Measurements from ENCODE around the gene GCLM. TPM values are rescaled to one million over a fixed set of nuclear protein-coding genes. Genes with fewer than 3 reads are reported as not detected.
A peak's percentile ranks its signal among the peaks of the same experiment; 100 is the strongest.
"Not testable (repeated sequence)": the region's sequence is repeated elsewhere in the genome, so short reads cannot be mapped to it uniquely, and the experiment has no call there.

GCLM gene
- 9.9 TPM for total RNA-seq (ENCODE audit: insufficient read depth, low replicate concordance)

GRCh38 chr1:93909146-93910050 is at the start of gene GCLM:
Gene GCLM, minus strand, starts transcription at chr1:93909430. Its CDS starts 267 bp downstream, at chr1:93909163.
- DNase-seq (ENCODE audit: low spot score): peak; percentile 89

GRCh38 chr1:93958726-93959100 is 49.5 kb upstream of the GCLM start:
- DNase-seq (ENCODE audit: low spot score): no peak

GRCh38 chr1:93958032-93958725 is 48.9 kb upstream of the GCLM start:
- DNase-seq (ENCODE audit: low spot score): no peak

GRCh38 chr1:93955765-93956164 is 46.5 kb upstream of the GCLM start:
- no peak for DNase-seq (ENCODE audit: low spot score)

GRCh38 chr1:93947002-93947686 is 37.9 kb upstream of the GCLM start:
- DNase-seq (ENCODE audit: low spot score): not testable (repeated sequence)

- peak; percentile 42 for DNase-seq (ENCODE audit: low spot score)
Measured at GRCh38 chr1:93938461-93939145, 29.4 kb upstream of the GCLM start.

GRCh38 chr1:93937997-93938396 is 28.8 kb upstream of the GCLM start:
- no peak for DNase-seq (ENCODE audit: low spot score)

GRCh38 chr1:93925206-93925605 is 16.0 kb upstream of the GCLM start:
- no peak for DNase-seq (ENCODE audit: low spot score)

GRCh38 chr1:93919780-93920179 is 10.6 kb upstream of the GCLM start:
- DNase-seq (ENCODE audit: low spot score): no peak

- DNase-seq (ENCODE audit: low spot score): no peak
Measured at GRCh38 chr1:93917302-93917701, 8.1 kb upstream of the GCLM start.

- not testable (repeated sequence) for DNase-seq (ENCODE audit: low spot score)
Measured at GRCh38 chr1:93910880-93911279, 1.6 kb upstream of the GCLM start.

GRCh38 chr1:93910305-93910704 is 1.1 kb upstream of the GCLM start:
- DNase-seq (ENCODE audit: low spot score): no peak

- peak; percentile 17 for DNase-seq (ENCODE audit: low spot score)
Measured at GRCh38 chr1:93908394-93909145, 660 bp downstream of the GCLM start.

- DNase-seq (ENCODE audit: low spot score): peak; percentile 54
Measured at GRCh38 chr1:93907718-93908117, 1.5 kb downstream of the GCLM start.

- no peak for DNase-seq (ENCODE audit: low spot score)
Measured at GRCh38 chr1:93906480-93906879, 2.8 kb downstream of the GCLM start.

GRCh38 chr1:93905734-93906133 is 3.5 kb downstream of the GCLM start:
- DNase-seq (ENCODE audit: low spot score): no peak

GRCh38 chr1:93905051-93905450 is 4.2 kb downstream of the GCLM start:
- DNase-seq (ENCODE audit: low spot score): no peak

GRCh38 chr1:93904228-93904627 is 5.0 kb downstream of the GCLM start:
- peak; percentile 2 for DNase-seq (ENCODE audit: low spot score)

- DNase-seq (ENCODE audit: low spot score): no peak
Measured at GRCh38 chr1:93900723-93901504, 8.3 kb downstream of the GCLM start.
